Activated naive CD4-positive, alpha-beta T cell treated with anti-CD3 and anti-CD28 coated beads for 36 hours (primary cell): ENCODE measurements around the gene RASSF10. TPM values are rescaled to one million over a fixed set of nuclear protein-coding genes. Genes with fewer than 3 reads are reported as not detected.
"Not testable (repeated sequence)": the region's sequence is repeated elsewhere in the genome, so short reads cannot be mapped to it uniquely, and the experiment has no call there.

Experiments
- CTCF ChIA-PET: fragments of 350-600 bp; sonication (Branson Sonifier 250); formaldehyde crosslinking; loops from one replicate; lab custom pipeline; 2021; ENCODE audit warnings: antibody characterized with exemption; lab: Charles Lee
- DNase-seq: peaks from one replicate; pipeline ENCODE4 v3.0.0-alpha.2; 2020
- H3K27ac Mint-ChIP-seq: one replicate; pipeline ENCODE4 v1.8.0; 2021; ENCODE audit warnings: mild to moderate bottlenecking, mixed read lengths
- H3K27me3 Mint-ChIP-seq: one replicate; pipeline ENCODE4 v1.8.0; 2021; ENCODE audit warnings: low read depth, mixed read lengths
- H3K36me3 Mint-ChIP-seq: one replicate; pipeline ENCODE4 v1.8.0; 2021; ENCODE audit warnings: low read depth, mixed read lengths
- H3K4me1 Mint-ChIP-seq: one replicate; pipeline ENCODE4 v1.8.0; 2021; ENCODE audit warnings: low read depth, mixed read lengths
- H3K4me3 Mint-ChIP-seq: one replicate; pipeline ENCODE4 v1.8.0; 2021; ENCODE audit warnings: mild to moderate bottlenecking, moderate library complexity, mixed read lengths
- H3K9me3 Mint-ChIP-seq: one replicate; pipeline ENCODE4 v1.8.0; 2021; ENCODE audit warnings: mixed read lengths
- intact Hi-C: fragments of 100-400 bp; cut with micrococcal nuclease; formaldehyde crosslinking; loops from one replicate; pipeline ENCODE4 v1.15.1; 2023
- total RNA-seq, 2 experiments: library from RNA; stranded (reverse); gene quantifications; one replicate each; pipeline ENCODE4 v1.2.3, GENCODE V29; 2021

The RASSF10 gene
- total RNA-seq, 2 experiments from 2014 or later = not detected

- CTCF ChIA-PET = no interaction called here
- peaks cover 18% of the 10 kb centered on the region for H3K27me3 Mint-ChIP-seq
These were observed 24.8 kb downstream of the RASSF10 start for GRCh38 chr11:13033760-13034533.

GRCh38 chr11:13035711-13036110 is 26.6 kb downstream of the RASSF10 start:
- H3K27me3 Mint-ChIP-seq = peaks cover 25% of the 10 kb centered on the region
- intact Hi-C loops = no loop called here
- DNase-seq = no peak
- H3K27ac Mint-ChIP-seq = no peak overlapping the region
- no peak overlapping the region for H3K4me3 Mint-ChIP-seq
- no peaks in the 10 kb centered on the region for H3K4me1 Mint-ChIP-seq
- no peaks in the 10 kb centered on the region for H3K9me3 Mint-ChIP-seq
- no peaks in the 10 kb centered on the region for H3K36me3 Mint-ChIP-seq
- CTCF ChIA-PET = no interaction called here

More at GRCh38 chr11:13033760-13034533, 24.8 kb downstream of the RASSF10 start:
- Mint-ChIP-seq H3K9me3 (no peaks in the 10 kb centered on the region), H3K36me3 (no peaks in the 10 kb centered on the region), H3K27ac (no peak overlapping the region), H3K4me1 (no peaks in the 10 kb centered on the region), H3K4me3 (no peak overlapping the region)
- intact Hi-C loops = no loop called here
- DNase-seq = no peak

GRCh38 chr11:13036235-13036634 is 27.1 kb downstream of the RASSF10 start:
- intact Hi-C loops = no loop called here
- DNase-seq = no peak
- no peaks in the 10 kb centered on the region for H3K4me1 Mint-ChIP-seq
- no peak overlapping the region for H3K4me3 Mint-ChIP-seq
- no peaks in the 10 kb centered on the region for H3K9me3 Mint-ChIP-seq
- H3K36me3 Mint-ChIP-seq = no peaks in the 10 kb centered on the region
- peaks cover 27% of the 10 kb centered on the region for H3K27me3 Mint-ChIP-seq
- H3K27ac Mint-ChIP-seq = no peak overlapping the region
- CTCF ChIA-PET = no interaction called here

GRCh38 chr11:13038366-13038765 is 29.2 kb downstream of the RASSF10 start:
- no peaks in the 10 kb centered on the region for H3K36me3 Mint-ChIP-seq
- no peak for DNase-seq
- peaks cover 28% of the 10 kb centered on the region for H3K27me3 Mint-ChIP-seq
- no peak overlapping the region for H3K4me3 Mint-ChIP-seq
- H3K9me3 Mint-ChIP-seq = no peaks in the 10 kb centered on the region
- CTCF ChIA-PET = no interaction called here
- intact Hi-C loops = no loop called here
- no peak overlapping the region for H3K27ac Mint-ChIP-seq
- no peaks in the 10 kb centered on the region for H3K4me1 Mint-ChIP-seq

GRCh38 chr11:13039126-13039525 is 30.0 kb downstream of the RASSF10 start:
- Mint-ChIP-seq H3K27ac (no peak overlapping the region), H3K9me3 (no peaks in the 10 kb centered on the region), H3K27me3 (peaks cover 27% of the 10 kb centered on the region), H3K4me1 (no peaks in the 10 kb centered on the region), H3K4me3 (no peak overlapping the region), H3K36me3 (no peaks in the 10 kb centered on the region)
- intact Hi-C loops = no loop called here
- no peak for DNase-seq
- CTCF ChIA-PET = no interaction called here

- no peak overlapping the region for H3K27ac Mint-ChIP-seq
- H3K9me3 Mint-ChIP-seq = no peaks in the 10 kb centered on the region
- no peaks in the 10 kb centered on the region for H3K36me3 Mint-ChIP-seq
- DNase-seq = no peak
- CTCF ChIA-PET = no interaction called here
- no peak overlapping the region for H3K4me3 Mint-ChIP-seq
- H3K4me1 Mint-ChIP-seq = no peaks in the 10 kb centered on the region
- H3K27me3 Mint-ChIP-seq = peaks cover 17% of the 10 kb centered on the region
- intact Hi-C loops = no loop called here
These were observed 31.9 kb downstream of the RASSF10 start for GRCh38 chr11:13040969-13041561.

GRCh38 chr11:13042873-13043342 is 33.8 kb downstream of the RASSF10 start:
- no peaks in the 10 kb centered on the region for H3K4me1 Mint-ChIP-seq
- no peak overlapping the region for H3K27ac Mint-ChIP-seq
- CTCF ChIA-PET = no interaction called here
- H3K9me3 Mint-ChIP-seq = no peaks in the 10 kb centered on the region
- no peak for DNase-seq
- intact Hi-C loops = no loop called here
- H3K36me3 Mint-ChIP-seq = no peaks in the 10 kb centered on the region
- H3K27me3 Mint-ChIP-seq = peaks cover 10% of the 10 kb centered on the region
- no peak overlapping the region for H3K4me3 Mint-ChIP-seq

- intact Hi-C loops = no loop called here
- no peaks in the 10 kb centered on the region for H3K4me1 Mint-ChIP-seq
- H3K27me3 Mint-ChIP-seq = peaks cover 10% of the 10 kb centered on the region
- H3K36me3 Mint-ChIP-seq = no peaks in the 10 kb centered on the region
- no peak overlapping the region for H3K27ac Mint-ChIP-seq
- no peak for DNase-seq
- H3K4me3 Mint-ChIP-seq = no peak overlapping the region
- CTCF ChIA-PET = no interaction called here
- H3K9me3 Mint-ChIP-seq = no peaks in the 10 kb centered on the region
These were observed 35.0 kb downstream of the RASSF10 start for GRCh38 chr11:13043912-13044628.

GRCh38 chr11:13045089-13045488 is 36.0 kb downstream of the RASSF10 start:
- H3K4me3 Mint-ChIP-seq, CTCF ChIA-PET, H3K4me1 Mint-ChIP-seq, H3K27ac Mint-ChIP-seq, H3K9me3 Mint-ChIP-seq, intact Hi-C loops, H3K27me3 Mint-ChIP-seq, DNase-seq, H3K36me3 Mint-ChIP-seq: not testable (repeated sequence)

- no peak for DNase-seq
- intact Hi-C loops = no loop called here
- H3K27me3 Mint-ChIP-seq = peaks cover 11% of the 10 kb centered on the region
- H3K9me3 Mint-ChIP-seq = no peaks in the 10 kb centered on the region
- no peak overlapping the region for H3K4me3 Mint-ChIP-seq
- CTCF ChIA-PET = interaction anchor here (0.6 kb wide), 1 partner anchor 51 kb away, joined by 3 read pairs; no protein-coding TSS in a partner anchor
- H3K27ac Mint-ChIP-seq = no peak overlapping the region
- no peaks in the 10 kb centered on the region for H3K36me3 Mint-ChIP-seq
- no peaks in the 10 kb centered on the region for H3K4me1 Mint-ChIP-seq
These were observed 36.6 kb downstream of the RASSF10 start for GRCh38 chr11:13045734-13046133.

GRCh38 chr11:13046637-13047570 is 37.8 kb downstream of the RASSF10 start:
- CTCF ChIA-PET = no interaction called here
- Mint-ChIP-seq H3K4me1 (no peaks in the 10 kb centered on the region), H3K27ac (no peak overlapping the region), H3K9me3 (no peaks in the 10 kb centered on the region), H3K36me3 (no peaks in the 10 kb centered on the region), H3K4me3 (no peak overlapping the region), H3K27me3 (peaks cover 10% of the 10 kb centered on the region)
- no peak for DNase-seq
- intact Hi-C loops = no loop called here

GRCh38 chr11:13047884-13048283 is 38.8 kb downstream of the RASSF10 start:
- H3K4me3 Mint-ChIP-seq = no peak overlapping the region
- no peaks in the 10 kb centered on the region for H3K9me3 Mint-ChIP-seq
- H3K27me3 Mint-ChIP-seq = peaks cover 10% of the 10 kb centered on the region
- H3K36me3 Mint-ChIP-seq = no peaks in the 10 kb centered on the region
- no peak overlapping the region for H3K27ac Mint-ChIP-seq
- DNase-seq = no peak
- no peaks in the 10 kb centered on the region for H3K4me1 Mint-ChIP-seq
- intact Hi-C loops = no loop called here
- CTCF ChIA-PET = no interaction called here
